Lung (tissue), 12 donors: ENCODE measurements around the gene MICAL2. TPM values are rescaled to one million over a fixed set of nuclear protein-coding genes. Genes with fewer than 3 reads are reported as not detected.

Experiments used
- ATAC-seq: fragments of 200-7000 bp; cut with Tn5 transposase; one replicate; pipeline ENCODE4 v1.9.1; 2020; ENCODE audit warnings: moderate number of reproducible peaks; ENCODE audit not compliant: insufficient read depth, low FRiP score
- DNase-seq, 3 donors: peaks; one replicate each; pipeline ENCODE4 v3.0.0-alpha.2; 2013 to 2017
- H3K27ac ChIP-seq, 2 donors: one replicate each; pipeline ENCODE4 v1.5.1; 2013; ENCODE audit warnings: mild to moderate bottlenecking in 2 of 2, moderate library complexity in 2 of 2, control low read depth in 1 of 2, inconsistent platforms in 1 of 2, low read depth in 1 of 2, low read length in 1 of 2
- H3K27me3 ChIP-seq, 3 donors: one replicate each; pipeline ENCODE4 v1.5.1; 2013; ENCODE audit warnings: low read length in 2 of 3; ENCODE audit not compliant: control insufficient read depth in 3 of 3, insufficient read depth in 3 of 3
- H3K36me3 ChIP-seq, 4 donors: one replicate each; pipeline ENCODE4 v1.5.1; 2013; ENCODE audit warnings: low read length in 4 of 4, mild to moderate bottlenecking in 1 of 4, moderate library complexity in 1 of 4; ENCODE audit not compliant: control insufficient read depth in 4 of 4, insufficient read depth in 4 of 4
- H3K4me1 ChIP-seq, 5 donors: one replicate each; pipeline ENCODE4 v1.5.1; 2013; ENCODE audit warnings: low read length in 5 of 5, mild to moderate bottlenecking in 2 of 5, moderate library complexity in 1 of 5; ENCODE audit not compliant: control insufficient read depth in 5 of 5, insufficient read depth in 5 of 5
- H3K4me3 ChIP-seq: one replicate; pipeline ENCODE4 v1.5.1; 2013; ENCODE audit warnings: mild to moderate bottlenecking, control low read depth, moderate library complexity
- H3K9ac ChIP-seq, 2 donors: one replicate each; pipeline ENCODE4 v1.5.1; 2013; ENCODE audit warnings: low read length in 2 of 2, control low read depth in 1 of 2; ENCODE audit not compliant: insufficient read depth in 1 of 2
- H3K9me3 ChIP-seq, 4 donors: one replicate each; pipeline ENCODE4 v1.5.1; 2013; ENCODE audit warnings: low read length in 3 of 4, mild to moderate bottlenecking in 1 of 4, moderate library complexity in 1 of 4; ENCODE audit not compliant: control insufficient read depth in 4 of 4, insufficient read depth in 3 of 4
- WGBS, 2 donors: extraction: QIAGEN DNeasy Blood & Tissue Kit; methylation state at CpG; one replicate each; pipeline ENCODE4 v1.1.7; 2013; 5-methylcytosine and 5-hydroxymethylcytosine counted together
- polyA plus RNA-seq, 2 donors: library from polyadenylated mRNA; stranded (reverse); fragments of 200-250 nt; gene quantifications; one replicate each; pipeline ENCODE4 v1.2.1, GENCODE V29; 2013
- total RNA-seq, 2 donors: library from RNA; depleted of rRNA in 1 of 2; stranded (reverse); fragments of >200 nt in 1 of 2; gene quantifications; one replicate each; pipeline ENCODE4 v1.2.1, GENCODE V29; 2014 to 2021
- TF ChIP-seq, protein P1 (sequence below): IDR thresholded peaks from 2 replicates; pipeline ENCODE4 v1.5.1; 2012; ENCODE audit warnings: mild to moderate bottlenecking; ENCODE audit errors: control extremely low read depth, extremely low read depth
- donor health status: control.
- donor health status: control.
- donor health status: Bipolar disorder and iron deficiency.
- donor health status: healthy.
- donor health status: DM: yes; HTN: yes; CAD: no.

The MICAL2 gene
- total and polyA plus RNA-seq, 4 donors, result 38.2 to 218 (median 99.6) TPM

DNA sequence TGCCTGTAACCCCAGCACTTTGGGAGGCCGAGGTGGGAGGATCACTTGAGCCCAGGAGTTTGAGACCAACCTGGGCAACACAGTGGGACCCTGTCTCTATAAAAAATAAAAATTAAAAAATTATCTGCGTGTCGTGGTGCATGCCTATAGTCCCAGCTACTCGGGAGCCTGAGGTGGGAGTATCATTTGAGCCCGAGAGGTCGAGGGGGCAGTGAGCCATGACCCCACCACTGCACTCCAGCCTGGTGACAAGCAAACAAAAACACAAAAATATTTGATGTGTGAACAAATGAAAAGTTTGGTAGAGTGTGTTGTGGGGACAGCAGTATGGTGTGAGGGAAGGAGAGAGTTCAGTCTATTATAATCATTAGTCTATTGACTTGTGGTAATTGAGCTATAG lies 176.2 kb downstream of the MICAL2 start:
- ATAC-seq, result no peak
- Histone ChIP-seq H3K4me1 (peaks cover 0 to 13% (median 0%) of the 10 kb centered on the region in 5 donors), H3K9me3 (no peaks in the 10 kb centered on the region), H3K9ac (no peak overlapping the region), H3K4me3 (no peak overlapping the region), H3K27ac (no peak overlapping the region), H3K36me3 (peaks cover 0 to 3% (median 0%) of the 10 kb centered on the region in 4 donors), H3K27me3 (no peaks in the 10 kb centered on the region)
- 90 to 94% methylated on average over 6 of the region's 6 CpGs for WGBS, 2 donors
- no peak for DNase-seq
- TF ChIP-seq, protein P1, sequence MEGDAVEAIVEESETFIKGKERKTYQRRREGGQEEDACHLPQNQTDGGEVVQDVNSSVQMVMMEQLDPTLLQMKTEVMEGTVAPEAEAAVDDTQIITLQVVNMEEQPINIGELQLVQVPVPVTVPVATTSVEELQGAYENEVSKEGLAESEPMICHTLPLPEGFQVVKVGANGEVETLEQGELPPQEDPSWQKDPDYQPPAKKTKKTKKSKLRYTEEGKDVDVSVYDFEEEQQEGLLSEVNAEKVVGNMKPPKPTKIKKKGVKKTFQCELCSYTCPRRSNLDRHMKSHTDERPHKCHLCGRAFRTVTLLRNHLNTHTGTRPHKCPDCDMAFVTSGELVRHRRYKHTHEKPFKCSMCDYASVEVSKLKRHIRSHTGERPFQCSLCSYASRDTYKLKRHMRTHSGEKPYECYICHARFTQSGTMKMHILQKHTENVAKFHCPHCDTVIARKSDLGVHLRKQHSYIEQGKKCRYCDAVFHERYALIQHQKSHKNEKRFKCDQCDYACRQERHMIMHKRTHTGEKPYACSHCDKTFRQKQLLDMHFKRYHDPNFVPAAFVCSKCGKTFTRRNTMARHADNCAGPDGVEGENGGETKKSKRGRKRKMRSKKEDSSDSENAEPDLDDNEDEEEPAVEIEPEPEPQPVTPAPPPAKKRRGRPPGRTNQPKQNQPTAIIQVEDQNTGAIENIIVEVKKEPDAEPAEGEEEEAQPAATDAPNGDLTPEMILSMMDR, result no peak

DNA sequence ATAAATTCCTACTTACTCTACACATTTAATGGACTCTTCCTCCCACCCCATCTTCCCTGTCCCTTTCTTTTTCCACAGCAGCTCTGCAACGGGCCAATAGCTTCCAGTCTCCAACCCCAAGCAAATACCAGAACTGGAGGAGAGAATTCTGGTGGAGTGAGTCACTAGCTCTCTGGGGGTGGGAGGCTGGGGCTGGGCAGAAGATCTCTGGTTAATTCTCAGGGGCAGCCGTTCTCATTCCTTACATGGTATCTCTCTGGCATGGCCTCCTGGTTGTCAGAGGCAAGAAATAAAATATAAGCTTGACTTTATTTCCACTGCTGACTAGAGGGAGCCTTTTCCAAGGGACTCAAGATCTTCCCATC lies 176.6 kb downstream of the MICAL2 start:
- Histone ChIP-seq H3K9ac (no peak overlapping the region), H3K9me3 (no peaks in the 10 kb centered on the region), H3K27me3 (no peaks in the 10 kb centered on the region), H3K4me1 (peaks cover 0 to 13% (median 0%) of the 10 kb centered on the region in 5 donors), H3K36me3 (peaks cover 0 to 3% (median 0%) of the 10 kb centered on the region in 4 donors), H3K4me3 (no peak overlapping the region), H3K27ac (peak overlapping the region; percentile 30 to 34)
- DNase-seq (no peak), ATAC-seq (no peak)
- TF ChIP-seq, protein P1, result no peak
- WGBS, 2 donors, result 30 to 46% methylated on average over 2 of the region's 2 CpGs

DNA sequence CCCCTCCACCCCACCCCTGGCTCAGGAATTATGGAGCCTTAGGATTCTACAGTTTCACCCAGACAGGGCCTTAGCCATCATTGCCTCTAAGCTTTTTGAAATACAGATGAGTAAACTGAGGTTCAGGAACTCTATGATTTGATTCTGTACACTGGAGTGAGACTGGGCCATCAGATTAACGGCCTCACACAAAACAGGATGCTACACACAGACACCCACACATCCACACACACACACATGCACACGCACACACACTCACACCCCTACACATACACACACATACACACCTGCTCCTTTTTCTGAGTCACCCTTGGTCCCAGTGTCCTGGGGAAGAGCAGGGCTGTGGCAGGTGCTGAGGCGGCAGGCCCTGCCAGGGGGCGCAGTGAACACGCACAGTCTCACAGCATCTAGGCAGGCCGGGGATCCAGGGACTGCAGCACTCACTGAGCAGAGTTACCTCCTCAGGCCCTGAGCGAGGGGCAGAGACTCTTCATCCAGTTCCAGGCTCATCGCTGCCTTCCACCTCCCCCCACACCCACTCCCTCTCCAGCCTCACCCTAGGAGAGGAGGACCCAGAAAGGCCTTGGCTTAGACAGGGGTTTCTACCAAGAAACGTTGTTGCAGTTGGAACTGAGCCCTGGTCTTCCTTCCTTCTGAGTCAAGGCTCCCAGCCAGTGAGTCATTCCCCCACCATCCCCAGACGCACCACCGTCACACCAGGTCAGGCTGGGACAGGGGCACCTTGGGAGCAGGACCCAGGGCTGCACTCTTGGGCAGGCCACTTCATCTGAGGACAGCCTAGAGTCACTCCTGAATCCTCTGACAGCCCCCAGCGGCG lies 177.2 kb downstream of the MICAL2 start:
- Histone ChIP-seq H3K4me1 (peaks cover 0 to 13% (median 0%) of the 10 kb centered on the region in 5 donors), H3K36me3 (peaks cover 0 to 3% (median 0%) of the 10 kb centered on the region in 4 donors), H3K9ac (no peak overlapping the region), H3K27ac (peak overlapping the region; percentile 30 to 34), H3K9me3 (no peaks in the 10 kb centered on the region), H3K27me3 (no peaks in the 10 kb centered on the region), H3K4me3 (no peak overlapping the region)
- WGBS, 2 donors, result 84 to 87% methylated on average over 13 of the region's 13 CpGs
- DNase-seq (peak in 1 of 3 donors; percentile 23), ATAC-seq (peak; percentile 41)
- TF ChIP-seq, protein P1, result no peak
